Peyer's patch (tissue), 4 donors: ENCODE data around the gene HCN2.

ENCODE experiments used
- CTCF ChIP-seq, 6 experiments: fragments of 450-650 bp in 4 of 6; fragments of 200-600 bp in 2 of 6; sonication (generic) in 1 of 6; IDR thresholded peaks; one replicate each; pipeline ENCODE4 v1.5.1; 2017 to 2019; ENCODE audit warnings: antibody characterized with exemption in 6 of 6, mild to moderate bottlenecking in 3 of 6, moderate library complexity in 1 of 6
- POLR2A ChIP-seq, 2 donors: fragments of 450-650 bp; IDR thresholded peaks; one replicate each; pipeline ENCODE4 v1.5.1; 2017; ENCODE audit warnings: antibody characterized with exemption in 2 of 2, mild to moderate bottlenecking in 2 of 2, moderate library complexity in 2 of 2

- no peak for TF ChIP-seq CTCF (IDR thresholded peaks at IDR 0.05)
- no peak for TF ChIP-seq POLR2A (IDR thresholded peaks at IDR 0.05)
These were observed 55.1 kb downstream of the HCN2 start for GRCh38 chr19:644789-645188.
